GM21825 (cell line): ENCODE results near the gene PACRG.
"Not testable (repeated sequence)": the region's sequence is repeated elsewhere in the genome, so short reads cannot be mapped to it uniquely, and the experiment has no call there.

Source experiments
- ATAC-seq: cut with Tn5 transposase; IDR thresholded peaks from one replicate; pipeline ENCODE4 v1.9.1; 2021; ENCODE audit warnings: mild to moderate bottlenecking, moderate library complexity; ENCODE audit not compliant: unreplicated experiment

The PACRG gene

GRCh38 chr6:163298079-163298830, 570.5 kb downstream of the PACRG start:
- ATAC-seq, result no peak

- no peak for ATAC-seq
Observed at GRCh38 chr6:163300838-163301237, 573.1 kb downstream of the PACRG start.

- ATAC-seq, result no peak
Observed at GRCh38 chr6:163301726-163302635, 574.2 kb downstream of the PACRG start.

- no peak for ATAC-seq
Observed at GRCh38 chr6:163302747-163303146, 575.0 kb downstream of the PACRG start.

- no peak for ATAC-seq
Observed at GRCh38 chr6:163306000-163306399, 578.2 kb downstream of the PACRG start.

GRCh38 chr6:163308629-163309440, 581.1 kb downstream of the PACRG start:
- no peak for ATAC-seq

- no peak for ATAC-seq
Observed at GRCh38 chr6:163309491-163310026, 581.8 kb downstream of the PACRG start.

- no peak for ATAC-seq
Observed at GRCh38 chr6:163310096-163310972, 582.6 kb downstream of the PACRG start.

- ATAC-seq, result no peak
Observed at GRCh38 chr6:163310973-163311383, 583.2 kb downstream of the PACRG start.

- no peak for ATAC-seq
Observed at GRCh38 chr6:163311830-163312229, 584.1 kb downstream of the PACRG start.

- no peak for ATAC-seq
Observed at GRCh38 chr6:163313566-163313965, 585.8 kb downstream of the PACRG start.

GRCh38 chr6:163313981-163314380, 586.2 kb downstream of the PACRG start:
- ATAC-seq, result no peak

GRCh38 chr6:163314791-163315470, 587.2 kb downstream of the PACRG start:
- ATAC-seq, result no peak

- not testable (repeated sequence) for ATAC-seq
Observed at GRCh38 chr6:163316866-163317495, 589.2 kb downstream of the PACRG start.

GRCh38 chr6:163318071-163318786, 590.5 kb downstream of the PACRG start:
- no peak for ATAC-seq

GRCh38 chr6:163319609-163320366, 592.0 kb downstream of the PACRG start:
- ATAC-seq, result no peak

GRCh38 chr6:163320402-163320801, 592.6 kb downstream of the PACRG start:
- ATAC-seq, result no peak
